ENCODE measurements around the gene OR8K1. TPM values are rescaled to one million over a fixed set of nuclear protein-coding genes. Genes with fewer than 3 reads are reported as not detected.

Gene OR8K1
- total and polyA plus RNA-seq, 10 of the 15 experiments (the other 5 are each of a cell fraction or from before 2014, with no cell fraction given) = not detected

- no peaks in the 10 kb centered on the region for H4K20me1 ChIP-seq (ENCODE audit: control insufficient read depth, insufficient read depth)
- H3K4me3 ChIP-seq = no peak overlapping the region
- intact Hi-C loops (cut with micrococcal nuclease; ENCODE audit: unreplicated experiment) (no loop called here), in situ Hi-C loops (cut with MboI) (no loop called here)
- BruUV-seq (replicated peaks) = no TSS peak
- H3K27ac ChIP-seq (ENCODE audit: control insufficient read depth, insufficient read depth) = no peak overlapping the region
- no peaks in the 10 kb centered on the region for H3K27me3 ChIP-seq (replicated peaks in 1 of 2; ENCODE audit: control insufficient read depth in 2 of 2, insufficient read depth in 2 of 2, low read length in 1 of 2)
- CTCF ChIA-PET = no interaction called here
- H3K4me2 ChIP-seq (ENCODE audit: control insufficient read depth, insufficient read depth) = no peak overlapping the region
- no peak overlapping the region for H2AFZ ChIP-seq (ENCODE audit: control insufficient read depth, low read depth, low read length)
- no peaks in the 10 kb centered on the region for H3K36me3 ChIP-seq (ENCODE audit: control insufficient read depth in 2 of 2, insufficient read depth in 2 of 2, low read length in 1 of 2)
- H3K9me3 ChIP-seq (replicated peaks; ENCODE audit: control insufficient read depth, insufficient read depth, low read length) = no peaks in the 10 kb centered on the region
- no peaks in the 10 kb centered on the region for H3K79me2 ChIP-seq (ENCODE audit: control insufficient read depth, insufficient read depth, low read length)
- POLR2A ChIA-PET = no interaction called here
- WGBS (ENCODE audit: insufficient coverage, insufficient replicate concordance, low lambda C conversion rate, missing lambda C conversion rate) = 0% methylated on average over 3 of the region's 3 CpGs
- no peak for ATAC-seq
- SMC1A ChIA-PET (ENCODE audit: uncharacterized antibody, unreplicated experiment) = no interaction called here
- no peak overlapping the region for H3K9ac ChIP-seq (ENCODE audit: control insufficient read depth, insufficient read depth, low read length)
- H3K4me1 ChIP-seq (ENCODE audit: control insufficient read depth, insufficient read depth, low read length) = no peaks in the 10 kb centered on the region
- no peak for FAIRE-seq
- RAD21 ChIA-PET (ENCODE audit: unreplicated experiment) = no interaction called here
- no peak for DNase-seq (ENCODE audit: low read depth, low spot score)
- no peak for TF ChIP-seq CHD4 (IDR thresholded peaks at IDR 0.05)
- TF ChIP-seq RUNX3 (IDR thresholded peaks at IDR 0.05; ENCODE audit: low read length) = no peak
- TF ChIP-seq PAX8 (IDR thresholded peaks at IDR 0.05) = no peak
- TF ChIP-seq PML (IDR thresholded peaks at IDR 0.05; ENCODE audit: low read length) = no peak
- TF ChIP-seq, protein P1, sequence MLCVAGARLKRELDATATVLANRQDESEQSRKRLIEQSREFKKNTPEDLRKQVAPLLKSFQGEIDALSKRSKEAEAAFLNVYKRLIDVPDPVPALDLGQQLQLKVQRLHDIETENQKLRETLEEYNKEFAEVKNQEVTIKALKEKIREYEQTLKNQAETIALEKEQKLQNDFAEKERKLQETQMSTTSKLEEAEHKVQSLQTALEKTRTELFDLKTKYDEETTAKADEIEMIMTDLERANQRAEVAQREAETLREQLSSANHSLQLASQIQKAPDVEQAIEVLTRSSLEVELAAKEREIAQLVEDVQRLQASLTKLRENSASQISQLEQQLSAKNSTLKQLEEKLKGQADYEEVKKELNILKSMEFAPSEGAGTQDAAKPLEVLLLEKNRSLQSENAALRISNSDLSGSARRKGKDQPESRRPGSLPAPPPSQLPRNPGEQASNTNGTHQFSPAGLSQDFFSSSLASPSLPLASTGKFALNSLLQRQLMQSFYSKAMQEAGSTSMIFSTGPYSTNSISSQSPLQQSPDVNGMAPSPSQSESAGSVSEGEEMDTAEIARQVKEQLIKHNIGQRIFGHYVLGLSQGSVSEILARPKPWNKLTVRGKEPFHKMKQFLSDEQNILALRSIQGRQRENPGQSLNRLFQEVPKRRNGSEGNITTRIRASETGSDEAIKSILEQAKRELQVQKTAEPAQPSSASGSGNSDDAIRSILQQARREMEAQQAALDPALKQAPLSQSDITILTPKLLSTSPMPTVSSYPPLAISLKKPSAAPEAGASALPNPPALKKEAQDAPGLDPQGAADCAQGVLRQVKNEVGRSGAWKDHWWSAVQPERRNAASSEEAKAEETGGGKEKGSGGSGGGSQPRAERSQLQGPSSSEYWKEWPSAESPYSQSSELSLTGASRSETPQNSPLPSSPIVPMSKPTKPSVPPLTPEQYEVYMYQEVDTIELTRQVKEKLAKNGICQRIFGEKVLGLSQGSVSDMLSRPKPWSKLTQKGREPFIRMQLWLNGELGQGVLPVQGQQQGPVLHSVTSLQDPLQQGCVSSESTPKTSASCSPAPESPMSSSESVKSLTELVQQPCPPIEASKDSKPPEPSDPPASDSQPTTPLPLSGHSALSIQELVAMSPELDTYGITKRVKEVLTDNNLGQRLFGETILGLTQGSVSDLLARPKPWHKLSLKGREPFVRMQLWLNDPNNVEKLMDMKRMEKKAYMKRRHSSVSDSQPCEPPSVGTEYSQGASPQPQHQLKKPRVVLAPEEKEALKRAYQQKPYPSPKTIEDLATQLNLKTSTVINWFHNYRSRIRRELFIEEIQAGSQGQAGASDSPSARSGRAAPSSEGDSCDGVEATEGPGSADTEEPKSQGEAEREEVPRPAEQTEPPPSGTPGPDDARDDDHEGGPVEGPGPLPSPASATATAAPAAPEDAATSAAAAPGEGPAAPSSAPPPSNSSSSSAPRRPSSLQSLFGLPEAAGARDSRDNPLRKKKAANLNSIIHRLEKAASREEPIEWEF (IDR thresholded peaks at IDR 0.05; ENCODE audit: insufficient replicate concordance, low read depth, low read length) = no peak
- no peak for TF ChIP-seq SMAD5 (IDR thresholded peaks at IDR 0.05; ENCODE audit: low read depth)
- TF ChIP-seq FOXK2 (IDR thresholded peaks at IDR 0.05) = no peak
- TF ChIP-seq, protein P2, sequence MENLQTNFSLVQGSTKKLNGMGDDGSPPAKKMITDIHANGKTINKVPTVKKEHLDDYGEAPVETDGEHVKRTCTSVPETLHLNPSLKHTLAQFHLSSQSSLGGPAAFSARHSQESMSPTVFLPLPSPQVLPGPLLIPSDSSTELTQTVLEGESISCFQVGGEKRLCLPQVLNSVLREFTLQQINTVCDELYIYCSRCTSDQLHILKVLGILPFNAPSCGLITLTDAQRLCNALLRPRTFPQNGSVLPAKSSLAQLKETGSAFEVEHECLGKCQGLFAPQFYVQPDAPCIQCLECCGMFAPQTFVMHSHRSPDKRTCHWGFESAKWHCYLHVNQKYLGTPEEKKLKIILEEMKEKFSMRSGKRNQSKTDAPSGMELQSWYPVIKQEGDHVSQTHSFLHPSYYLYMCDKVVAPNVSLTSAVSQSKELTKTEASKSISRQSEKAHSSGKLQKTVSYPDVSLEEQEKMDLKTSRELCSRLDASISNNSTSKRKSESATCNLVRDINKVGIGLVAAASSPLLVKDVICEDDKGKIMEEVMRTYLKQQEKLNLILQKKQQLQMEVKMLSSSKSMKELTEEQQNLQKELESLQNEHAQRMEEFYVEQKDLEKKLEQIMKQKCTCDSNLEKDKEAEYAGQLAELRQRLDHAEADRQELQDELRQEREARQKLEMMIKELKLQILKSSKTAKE (IDR thresholded peaks at IDR 0.05; ENCODE audit: low read depth, poor library complexity, severe bottlenecking) = no peak
- TF ChIP-seq STAT1 (conservative IDR thresholded peaks at IDR 0.05) = no peak
- TF ChIP-seq SP1 (IDR thresholded peaks at IDR 0.05; ENCODE audit: low read depth, low read length) = no peak
- TF ChIP-seq, protein P3, sequence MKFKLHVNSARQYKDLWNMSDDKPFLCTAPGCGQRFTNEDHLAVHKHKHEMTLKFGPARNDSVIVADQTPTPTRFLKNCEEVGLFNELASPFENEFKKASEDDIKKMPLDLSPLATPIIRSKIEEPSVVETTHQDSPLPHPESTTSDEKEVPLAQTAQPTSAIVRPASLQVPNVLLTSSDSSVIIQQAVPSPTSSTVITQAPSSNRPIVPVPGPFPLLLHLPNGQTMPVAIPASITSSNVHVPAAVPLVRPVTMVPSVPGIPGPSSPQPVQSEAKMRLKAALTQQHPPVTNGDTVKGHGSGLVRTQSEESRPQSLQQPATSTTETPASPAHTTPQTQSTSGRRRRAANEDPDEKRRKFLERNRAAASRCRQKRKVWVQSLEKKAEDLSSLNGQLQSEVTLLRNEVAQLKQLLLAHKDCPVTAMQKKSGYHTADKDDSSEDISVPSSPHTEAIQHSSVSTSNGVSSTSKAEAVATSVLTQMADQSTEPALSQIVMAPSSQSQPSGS (IDR thresholded peaks at IDR 0.05; ENCODE audit: low read length) = no peak
- no peak for TF ChIP-seq TAF1 (IDR thresholded peaks at IDR 0.05; ENCODE audit: borderline replicate concordance, low read depth, low read length)
- no peak for TF ChIP-seq BCLAF1 (IDR thresholded peaks at IDR 0.05)
- no peak for TF ChIP-seq SUZ12 (IDR thresholded peaks at IDR 0.05; ENCODE audit: unreplicated experiment)
Measured at GRCh38 chr11:56307836-56308235, 38.0 kb upstream of the OR8K1 start.
